Measurements from ENCODE around the gene PIR.

PIR gene

DNA sequence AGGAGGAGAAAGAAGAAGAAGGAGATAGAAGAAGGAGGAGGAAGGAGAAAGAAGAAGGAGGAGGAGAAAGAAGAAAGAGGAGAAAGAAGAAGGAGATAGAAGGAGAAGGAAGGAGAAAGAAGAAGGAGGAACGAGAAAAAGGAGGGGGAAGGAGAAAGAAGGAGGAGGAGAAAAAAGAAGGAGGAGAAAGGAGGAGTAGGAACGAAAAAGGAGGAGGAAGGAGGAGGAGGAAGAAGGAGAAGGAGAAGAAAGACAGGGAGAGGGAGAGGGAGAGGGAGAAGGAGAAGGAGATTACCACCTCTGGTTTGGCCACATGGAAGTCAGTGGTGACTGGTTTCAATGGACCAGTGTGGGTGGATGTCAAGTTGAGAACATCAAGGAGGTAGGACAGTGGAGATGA lies 58.9 kb downstream of the PIR start:
- WGBS (ENCODE audit: extremely low coverage, insufficient coverage, low lambda C conversion rate): no CpG with 5 or more reads among the region's 2 CpGs

DNA sequence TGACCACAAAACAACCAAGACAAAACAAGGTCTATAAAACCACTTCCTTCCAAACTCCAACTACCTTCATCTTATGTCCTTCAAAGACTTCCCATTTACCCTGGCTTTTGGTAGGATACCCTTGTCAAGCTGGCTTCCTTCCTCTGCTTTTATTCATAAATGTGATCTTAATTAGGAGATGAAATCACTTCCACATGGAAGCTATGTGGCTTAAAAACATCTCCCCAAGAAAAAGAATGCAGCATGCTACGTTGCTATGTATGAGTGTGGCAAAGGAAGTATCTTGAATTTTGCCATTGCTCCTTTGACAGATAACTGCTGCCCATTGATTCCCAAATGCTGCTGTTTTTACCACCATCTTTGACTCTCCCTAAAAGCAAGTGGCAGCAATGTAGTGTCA lies 62.5 kb downstream of the PIR start:
- no peak for DNase-seq
- Histone ChIP-seq H3K79me1 (ENCODE audit: low read length) (no peaks in the 10 kb centered on the region), H2BK120ac (ENCODE audit: low read depth, low read length) (no peak overlapping the region), H4K5ac (ENCODE audit: low read length) (no peak overlapping the region), H2BK5ac (ENCODE audit: low read length) (no peak overlapping the region), H3K9ac (ENCODE audit: low read length) (no peak overlapping the region), H3K4me2 (ENCODE audit: low read length) (no peak overlapping the region), H3K27me3 (ENCODE audit: insufficient read depth, low read length, poor library complexity) (no peaks in the 10 kb centered on the region), H3K36me3 (ENCODE audit: control insufficient read depth, insufficient read depth, low read length) (no peaks in the 10 kb centered on the region), H2BK15ac (replicated peaks; ENCODE audit: low read depth) (no peak overlapping the region), H3K27ac (ENCODE audit: low read depth, low read length) (no peak overlapping the region), H3K4me1 (ENCODE audit: control insufficient read depth, low read depth, low read length) (no peaks in the 10 kb centered on the region), H2AK5ac (ENCODE audit: low read length) (no peak overlapping the region), H3K56ac (ENCODE audit: low read length) (no peak overlapping the region), H3K4me3 (ENCODE audit: low read length) (no peak overlapping the region), H3K23ac (ENCODE audit: low read length) (no peak overlapping the region), H3K18ac (ENCODE audit: low read length) (no peak overlapping the region), H3K4ac (ENCODE audit: low read depth, low read length) (no peak overlapping the region), H3K79me2 (ENCODE audit: control insufficient read depth, insufficient read depth, low read length) (no peaks in the 10 kb centered on the region), H4K8ac (ENCODE audit: low read depth, low read length) (no peak overlapping the region)
- no CpG with 5 or more reads among the region's 1 CpG for WGBS (ENCODE audit: extremely low coverage, insufficient coverage, low lambda C conversion rate)

More for the DNA sequence above, 58.9 kb downstream of the PIR start:
- Histone ChIP-seq H3K9ac (ENCODE audit: low read length) (no peak overlapping the region), H2BK120ac (ENCODE audit: low read depth, low read length) (no peak overlapping the region), H4K5ac (ENCODE audit: low read length) (no peak overlapping the region), H3K79me2 (ENCODE audit: control insufficient read depth, insufficient read depth, low read length) (no peaks in the 10 kb centered on the region), H2AK5ac (ENCODE audit: low read length) (no peak overlapping the region), H3K27ac (ENCODE audit: low read depth, low read length) (no peak overlapping the region), H2BK15ac (replicated peaks; ENCODE audit: low read depth) (no peak overlapping the region), H2BK5ac (ENCODE audit: low read length) (no peak overlapping the region), H3K56ac (ENCODE audit: low read length) (no peak overlapping the region), H3K18ac (ENCODE audit: low read length) (no peak overlapping the region), H3K4me3 (ENCODE audit: low read length) (no peak overlapping the region), H3K27me3 (ENCODE audit: insufficient read depth, low read length, poor library complexity) (no peaks in the 10 kb centered on the region), H3K23ac (ENCODE audit: low read length) (no peak overlapping the region), H3K4me1 (ENCODE audit: control insufficient read depth, low read depth, low read length) (no peaks in the 10 kb centered on the region), H4K8ac (ENCODE audit: low read depth, low read length) (no peak overlapping the region), H3K4me2 (ENCODE audit: low read length) (no peak overlapping the region), H3K4ac (ENCODE audit: low read depth, low read length) (no peak overlapping the region), H3K36me3 (ENCODE audit: control insufficient read depth, insufficient read depth, low read length) (no peaks in the 10 kb centered on the region), H3K79me1 (ENCODE audit: low read length) (no peaks in the 10 kb centered on the region)
- no peak for DNase-seq

DNA sequence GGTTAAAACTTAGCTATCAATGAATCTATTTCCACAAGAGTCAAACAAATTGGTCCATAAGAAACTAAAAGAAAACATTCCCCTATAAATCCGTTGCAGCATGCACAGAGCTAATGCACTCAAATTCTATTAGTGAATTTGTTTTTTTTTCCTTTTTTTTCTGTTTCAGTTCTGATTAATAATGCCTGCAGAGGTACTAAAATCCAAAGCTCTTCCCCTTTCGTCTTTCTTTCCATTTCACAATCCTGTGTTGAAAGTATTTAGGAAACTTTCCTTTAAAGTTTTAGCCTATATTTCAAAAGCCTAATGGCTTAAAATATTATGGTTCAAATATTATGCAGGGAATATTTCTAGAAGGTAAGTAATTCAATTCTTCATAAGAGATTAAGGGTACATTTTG lies 63.1 kb downstream of the PIR start:
- no peak overlapping the region for H2BK15ac ChIP-seq (replicated peaks; ENCODE audit: low read depth)
- no peaks in the 10 kb centered on the region for H3K4me1 ChIP-seq (ENCODE audit: control insufficient read depth, low read depth, low read length)
- H3K23ac ChIP-seq (ENCODE audit: low read length): no peak overlapping the region
- H4K8ac ChIP-seq (ENCODE audit: low read depth, low read length): no peak overlapping the region
- no peak overlapping the region for H2BK120ac ChIP-seq (ENCODE audit: low read depth, low read length)
- H2AK5ac ChIP-seq (ENCODE audit: low read length): no peak overlapping the region
- H3K79me1 ChIP-seq (ENCODE audit: low read length): no peaks in the 10 kb centered on the region
- no peaks in the 10 kb centered on the region for H3K27me3 ChIP-seq (ENCODE audit: insufficient read depth, low read length, poor library complexity)
- no peak overlapping the region for H3K4me2 ChIP-seq (ENCODE audit: low read length)
- H3K56ac ChIP-seq (ENCODE audit: low read length): no peak overlapping the region
- H3K4ac ChIP-seq (ENCODE audit: low read depth, low read length): no peak overlapping the region
- no peak overlapping the region for H4K5ac ChIP-seq (ENCODE audit: low read length)
- H3K18ac ChIP-seq (ENCODE audit: low read length): no peak overlapping the region
- DNase-seq: no peak
- H3K9ac ChIP-seq (ENCODE audit: low read length): no peak overlapping the region
- H2BK5ac ChIP-seq (ENCODE audit: low read length): no peak overlapping the region
- no peaks in the 10 kb centered on the region for H3K36me3 ChIP-seq (ENCODE audit: control insufficient read depth, insufficient read depth, low read length)
- no peaks in the 10 kb centered on the region for H3K79me2 ChIP-seq (ENCODE audit: control insufficient read depth, insufficient read depth, low read length)
- H3K4me3 ChIP-seq (ENCODE audit: low read length): no peak overlapping the region
- WGBS (ENCODE audit: extremely low coverage, insufficient coverage, low lambda C conversion rate): no CpG with 5 or more reads among the region's 2 CpGs
- H3K27ac ChIP-seq (ENCODE audit: low read depth, low read length): no peak overlapping the region

DNA sequence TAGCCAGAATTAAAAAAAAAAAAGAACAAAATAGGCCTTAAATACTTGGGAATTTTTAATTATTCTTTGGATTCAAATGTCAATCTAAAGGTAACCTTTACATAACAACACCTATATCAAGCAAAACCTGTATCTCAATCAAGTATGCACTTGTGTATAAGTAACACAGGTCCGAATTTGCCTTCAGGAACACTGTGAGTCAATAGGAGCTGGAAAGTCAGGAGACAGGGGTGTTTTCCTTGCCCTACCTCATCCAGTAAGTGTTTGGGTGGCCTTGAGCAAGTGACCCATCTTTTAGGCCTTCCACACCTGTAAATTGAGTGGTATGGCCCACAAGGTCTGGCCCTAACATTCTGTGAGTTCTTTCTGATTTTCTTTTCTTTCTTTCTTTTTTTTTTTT lies 68.1 kb downstream of the PIR start:
- H2BK5ac ChIP-seq (ENCODE audit: low read length): no peak overlapping the region
- WGBS (ENCODE audit: extremely low coverage, insufficient coverage, low lambda C conversion rate): no CpG with 5 or more reads among the region's 1 CpG
- no peak overlapping the region for H3K27ac ChIP-seq (ENCODE audit: low read depth, low read length)
- DNase-seq: no peak
- H4K5ac ChIP-seq (ENCODE audit: low read length): no peak overlapping the region
- no peak overlapping the region for H2BK120ac ChIP-seq (ENCODE audit: low read depth, low read length)
- H3K4me2 ChIP-seq (ENCODE audit: low read length): no peak overlapping the region
- H3K27me3 ChIP-seq (ENCODE audit: insufficient read depth, low read length, poor library complexity): no peaks in the 10 kb centered on the region
- no peak overlapping the region for H3K56ac ChIP-seq (ENCODE audit: low read length)
- no peak overlapping the region for H3K23ac ChIP-seq (ENCODE audit: low read length)
- H3K36me3 ChIP-seq (ENCODE audit: control insufficient read depth, insufficient read depth, low read length): no peaks in the 10 kb centered on the region
- no peaks in the 10 kb centered on the region for H3K4me1 ChIP-seq (ENCODE audit: control insufficient read depth, low read depth, low read length)
- no peaks in the 10 kb centered on the region for H3K79me2 ChIP-seq (ENCODE audit: control insufficient read depth, insufficient read depth, low read length)
- H3K4me3 ChIP-seq (ENCODE audit: low read length): no peak overlapping the region
- no peak overlapping the region for H3K9ac ChIP-seq (ENCODE audit: low read length)
- H2BK15ac ChIP-seq (replicated peaks; ENCODE audit: low read depth): no peak overlapping the region
- no peak overlapping the region for H4K8ac ChIP-seq (ENCODE audit: low read depth, low read length)
- H3K4ac ChIP-seq (ENCODE audit: low read depth, low read length): no peak overlapping the region
- H3K18ac ChIP-seq (ENCODE audit: low read length): no peak overlapping the region
- H3K79me1 ChIP-seq (ENCODE audit: low read length): no peaks in the 10 kb centered on the region
- no peak overlapping the region for H2AK5ac ChIP-seq (ENCODE audit: low read length)

DNA sequence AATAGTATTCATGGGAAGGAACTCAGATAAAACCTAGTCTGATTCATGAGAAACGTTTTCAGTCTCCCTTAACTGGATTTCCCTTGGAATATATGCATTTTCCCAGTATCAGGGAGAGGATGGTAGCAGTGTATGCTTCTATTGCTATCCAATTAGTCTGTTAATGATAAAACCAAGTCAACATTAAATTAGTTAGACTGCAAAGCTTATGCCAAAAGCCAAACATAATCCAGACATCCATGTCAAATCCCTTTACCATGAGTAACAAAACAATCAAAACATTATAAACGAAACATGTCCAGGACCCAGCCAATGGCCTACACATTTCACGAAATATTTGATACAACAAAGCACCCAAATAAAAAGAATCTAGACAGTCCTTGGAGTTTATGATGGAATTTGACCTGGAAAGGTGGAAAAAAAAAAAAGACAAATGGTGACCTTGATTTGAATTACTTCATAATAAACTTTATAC lies 74.4 kb downstream of the PIR start:
- Histone ChIP-seq H2BK15ac (replicated peaks; ENCODE audit: low read depth) (no peak overlapping the region), H3K9ac (ENCODE audit: low read length) (no peak overlapping the region), H3K27me3 (ENCODE audit: insufficient read depth, low read length, poor library complexity) (no peaks in the 10 kb centered on the region), H3K18ac (ENCODE audit: low read length) (no peak overlapping the region), H3K27ac (ENCODE audit: low read depth, low read length) (no peak overlapping the region), H4K5ac (ENCODE audit: low read length) (no peak overlapping the region), H3K4me1 (ENCODE audit: control insufficient read depth, low read depth, low read length) (no peaks in the 10 kb centered on the region), H3K56ac (ENCODE audit: low read length) (no peak overlapping the region), H3K4ac (ENCODE audit: low read depth, low read length) (no peak overlapping the region), H3K4me2 (ENCODE audit: low read length) (no peak overlapping the region), H4K8ac (ENCODE audit: low read depth, low read length) (no peak overlapping the region), H2BK5ac (ENCODE audit: low read length) (no peak overlapping the region), H2AK5ac (ENCODE audit: low read length) (no peak overlapping the region), H3K23ac (ENCODE audit: low read length) (no peak overlapping the region), H3K79me2 (ENCODE audit: control insufficient read depth, insufficient read depth, low read length) (no peaks in the 10 kb centered on the region), H3K79me1 (ENCODE audit: low read length) (no peaks in the 10 kb centered on the region), H2BK120ac (ENCODE audit: low read depth, low read length) (no peak overlapping the region), H3K4me3 (ENCODE audit: low read length) (no peak overlapping the region), H3K36me3 (ENCODE audit: control insufficient read depth, insufficient read depth, low read length) (no peaks in the 10 kb centered on the region)
- DNase-seq: no peak
- WGBS (ENCODE audit: extremely low coverage, insufficient coverage, low lambda C conversion rate): no CpG with 5 or more reads among the region's 3 CpGs

DNA sequence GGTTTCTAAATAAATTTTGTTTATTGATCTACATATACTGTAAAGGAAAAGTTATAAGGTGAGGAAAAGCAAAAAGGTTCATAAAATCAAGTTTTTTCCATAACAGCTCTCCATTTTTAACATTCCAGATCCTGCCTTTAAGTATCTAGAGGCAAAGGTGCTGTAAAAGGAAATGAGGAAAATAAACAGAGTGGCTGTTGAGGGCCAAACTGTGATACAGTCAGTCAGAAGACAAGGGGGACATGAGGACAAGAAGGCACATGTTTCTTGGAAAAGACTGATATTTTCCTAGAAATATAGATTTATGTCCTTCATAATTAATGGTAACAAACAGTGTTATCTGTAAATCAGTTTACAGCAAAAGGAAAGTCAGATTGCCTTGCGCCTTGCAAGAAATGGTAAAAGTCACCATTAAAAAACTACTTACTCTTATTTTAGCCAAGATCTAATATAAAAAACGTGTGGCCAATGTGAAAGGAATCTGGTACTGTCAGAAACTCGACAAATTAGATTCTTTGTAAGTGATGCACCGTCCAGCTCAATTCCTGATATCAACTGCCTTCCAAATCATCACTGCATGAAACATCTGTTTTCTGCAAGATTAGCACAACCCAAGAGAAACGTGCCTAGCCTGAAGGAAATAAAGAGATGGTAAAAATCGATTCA lies 75.0 kb downstream of the PIR start:
- H3K56ac ChIP-seq (ENCODE audit: low read length): no peak overlapping the region
- H2BK15ac ChIP-seq (replicated peaks; ENCODE audit: low read depth): no peak overlapping the region
- no peak overlapping the region for H4K5ac ChIP-seq (ENCODE audit: low read length)
- no peak overlapping the region for H3K18ac ChIP-seq (ENCODE audit: low read length)
- no peak overlapping the region for H2BK120ac ChIP-seq (ENCODE audit: low read depth, low read length)
- H3K27ac ChIP-seq (ENCODE audit: low read depth, low read length): no peak overlapping the region
- WGBS (ENCODE audit: extremely low coverage, insufficient coverage, low lambda C conversion rate): no CpG with 5 or more reads among the region's 6 CpGs
- H2BK5ac ChIP-seq (ENCODE audit: low read length): no peak overlapping the region
- no peak overlapping the region for H3K9ac ChIP-seq (ENCODE audit: low read length)
- no peak overlapping the region for H2AK5ac ChIP-seq (ENCODE audit: low read length)
- no peak overlapping the region for H3K23ac ChIP-seq (ENCODE audit: low read length)
- no peak for DNase-seq
- no peak overlapping the region for H3K4me2 ChIP-seq (ENCODE audit: low read length)
- no peaks in the 10 kb centered on the region for H3K4me1 ChIP-seq (ENCODE audit: control insufficient read depth, low read depth, low read length)
- no peak overlapping the region for H4K8ac ChIP-seq (ENCODE audit: low read depth, low read length)
- H3K79me2 ChIP-seq (ENCODE audit: control insufficient read depth, insufficient read depth, low read length): no peaks in the 10 kb centered on the region
- no peaks in the 10 kb centered on the region for H3K36me3 ChIP-seq (ENCODE audit: control insufficient read depth, insufficient read depth, low read length)
- no peak overlapping the region for H3K4me3 ChIP-seq (ENCODE audit: low read length)
- H3K27me3 ChIP-seq (ENCODE audit: insufficient read depth, low read length, poor library complexity): no peaks in the 10 kb centered on the region
- H3K4ac ChIP-seq (ENCODE audit: low read depth, low read length): no peak overlapping the region
- no peaks in the 10 kb centered on the region for H3K79me1 ChIP-seq (ENCODE audit: low read length)

Data from mesendoderm (in vitro differentiated cells).